DOHH2 (cell line): ENCODE data around the gene AUNIP.

Source experiments
- EZH2phosphoT487 ChIP-seq: fragments of 200-600 bp; sonication (generic); IDR thresholded peaks from 2 replicates; pipeline ENCODE4 v1.6.1; 2017; ENCODE audit warnings: borderline replicate concordance, mild to moderate bottlenecking, antibody characterized with exemption, low read length, moderate library complexity, mixed read lengths
- TF ChIP-seq, protein P1 (sequence below): fragments of 200-600 bp; sonication (generic); IDR thresholded peaks from one replicate; pipeline ENCODE4 v1.5.1; 2014; ENCODE audit warnings: antibody characterized with exemption, mild to moderate bottlenecking, low read depth, low read length; ENCODE audit not compliant: poor library complexity, severe bottlenecking

DNA sequence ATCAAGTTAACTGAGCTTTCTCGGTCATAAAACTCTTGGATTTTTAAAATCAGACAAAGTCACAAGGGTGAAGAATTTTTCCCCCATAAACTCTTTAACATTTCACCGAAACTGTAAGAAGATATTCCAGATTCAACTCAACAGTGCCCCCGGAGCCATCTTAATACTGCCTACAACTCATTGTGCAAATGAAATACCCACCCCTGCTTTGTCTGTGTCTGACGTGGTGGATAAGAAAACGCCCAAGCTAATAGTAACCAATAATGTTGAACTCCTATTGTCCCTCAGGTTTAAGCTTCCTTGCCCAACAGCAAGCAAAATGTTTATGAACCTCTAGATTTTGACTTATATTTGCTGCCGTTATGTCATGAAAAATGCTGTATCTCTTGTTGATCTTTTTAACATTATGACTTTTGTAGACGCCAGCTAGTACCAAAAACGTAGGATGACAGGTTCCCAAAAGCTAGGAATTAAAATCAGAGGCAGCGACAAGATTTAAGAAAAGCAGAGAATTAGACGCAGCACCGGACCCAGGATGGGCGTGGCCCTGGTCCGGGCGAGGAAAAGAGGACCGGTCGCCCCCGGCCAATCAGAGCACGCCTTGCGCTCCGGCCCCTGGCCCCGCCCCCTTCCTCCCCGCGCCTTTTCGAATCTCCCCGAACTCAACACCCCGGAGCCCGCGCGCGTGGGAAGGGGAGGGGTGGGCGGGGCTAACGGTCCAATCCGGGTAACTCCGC is 45.9 kb upstream of the AUNIP start:
- TF ChIP-seq, protein P1, sequence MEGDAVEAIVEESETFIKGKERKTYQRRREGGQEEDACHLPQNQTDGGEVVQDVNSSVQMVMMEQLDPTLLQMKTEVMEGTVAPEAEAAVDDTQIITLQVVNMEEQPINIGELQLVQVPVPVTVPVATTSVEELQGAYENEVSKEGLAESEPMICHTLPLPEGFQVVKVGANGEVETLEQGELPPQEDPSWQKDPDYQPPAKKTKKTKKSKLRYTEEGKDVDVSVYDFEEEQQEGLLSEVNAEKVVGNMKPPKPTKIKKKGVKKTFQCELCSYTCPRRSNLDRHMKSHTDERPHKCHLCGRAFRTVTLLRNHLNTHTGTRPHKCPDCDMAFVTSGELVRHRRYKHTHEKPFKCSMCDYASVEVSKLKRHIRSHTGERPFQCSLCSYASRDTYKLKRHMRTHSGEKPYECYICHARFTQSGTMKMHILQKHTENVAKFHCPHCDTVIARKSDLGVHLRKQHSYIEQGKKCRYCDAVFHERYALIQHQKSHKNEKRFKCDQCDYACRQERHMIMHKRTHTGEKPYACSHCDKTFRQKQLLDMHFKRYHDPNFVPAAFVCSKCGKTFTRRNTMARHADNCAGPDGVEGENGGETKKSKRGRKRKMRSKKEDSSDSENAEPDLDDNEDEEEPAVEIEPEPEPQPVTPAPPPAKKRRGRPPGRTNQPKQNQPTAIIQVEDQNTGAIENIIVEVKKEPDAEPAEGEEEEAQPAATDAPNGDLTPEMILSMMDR = peak; percentile 45
- TF ChIP-seq EZH2phosphoT487 = no peak
